ENCODE results near the gene BCAT1.

GRCh38 chr12:24937553-24938244, 11.2 kb downstream of the BCAT1 start:
- TF ChIP-seq CTCF (IDR thresholded peaks at IDR 0.05) (no peak), TCF7L2 (IDR thresholded peaks at IDR 0.05; ENCODE audit: low read depth, low read length) (no peak), SIN3A (IDR thresholded peaks at IDR 0.05; ENCODE audit: borderline replicate concordance, insufficient read depth, low read depth, low read length) (no peak), POLR2AphosphoS5 (IDR thresholded peaks at IDR 0.05; ENCODE audit: low read depth, low read length) (no peak), REST (IDR thresholded peaks at IDR 0.05; ENCODE audit: insufficient read depth in 1 of 2, low read depth in 2 of 2, low read length in 1 of 2) (no peak)
